Liver (tissue), 9 donors: Measurements from ENCODE around the gene SP1. TPM values are rescaled to one million over a fixed set of nuclear protein-coding genes. Genes with fewer than 3 reads are reported as not detected.

Source experiments
- DNase-seq: peaks from one replicate; pipeline ENCODE4 v3.0.0-alpha.2; 2017; ENCODE audit warnings: low spot score
- H3K27ac ChIP-seq, 2 donors: one replicate each; pipeline ENCODE4 v1.7.0; 2013; ENCODE audit warnings: inconsistent platforms in 2 of 2, low read length in 2 of 2, control low read depth in 1 of 2, low read depth in 1 of 2, mild to moderate bottlenecking in 1 of 2
- H3K27me3 ChIP-seq, 4 donors: one replicate each; pipeline versions ENCODE4 v1.6.1 to v1.7.0; 2013; ENCODE audit warnings: low read length in 3 of 4, inconsistent platforms in 1 of 4, mild to moderate bottlenecking in 1 of 4, moderate library complexity in 1 of 4; ENCODE audit not compliant: control insufficient read depth in 4 of 4, insufficient read depth in 4 of 4
- H3K36me3 ChIP-seq, 4 donors: one replicate each; pipeline versions ENCODE4 v1.6.1 to v1.7.0; 2013; ENCODE audit warnings: low read length in 3 of 4, mild to moderate bottlenecking in 3 of 4, low read depth in 1 of 4, moderate library complexity in 1 of 4; ENCODE audit not compliant: control insufficient read depth in 4 of 4, insufficient read depth in 3 of 4
- H3K4me1 ChIP-seq, 4 donors: one replicate each; pipeline versions ENCODE4 v1.6.1 to v1.7.0; 2013; ENCODE audit warnings: low read length in 3 of 4, mild to moderate bottlenecking in 3 of 4, moderate library complexity in 1 of 4; ENCODE audit not compliant: control insufficient read depth in 4 of 4, insufficient read depth in 4 of 4
- H3K4me3 ChIP-seq, 3 donors: one replicate each; pipeline versions ENCODE4 v1.6.1 to v1.7.0; 2013; ENCODE audit warnings: low read length in 3 of 3, control low read depth in 1 of 3, low read depth in 1 of 3, mild to moderate bottlenecking in 1 of 3
- H3K9ac ChIP-seq, 2 donors: one replicate each; pipeline ENCODE4 v1.7.0; 2013; ENCODE audit warnings: low read length in 2 of 2, mild to moderate bottlenecking in 2 of 2, moderate library complexity in 2 of 2, control low read depth in 1 of 2, low read depth in 1 of 2
- H3K9me3 ChIP-seq, 4 donors: one replicate each; pipeline versions ENCODE4 v1.6.1 to v1.7.0; 2013; ENCODE audit warnings: low read length in 3 of 4; ENCODE audit not compliant: control insufficient read depth in 4 of 4
- EGR1 ChIP-seq, 2 donors: IDR thresholded peaks; 2 replicates each; pipeline ENCODE4 v1.6.1; 2016 to 2018; ENCODE audit warnings: antibody characterized with exemption in 2 of 2, low read depth in 2 of 2
- FOXA1 ChIP-seq: IDR thresholded peaks from 2 replicates; pipeline ENCODE4 v1.6.1; 2016; ENCODE audit warnings: antibody characterized with exemption
- FOXA2 ChIP-seq: IDR thresholded peaks from 2 replicates; pipeline ENCODE4 v1.6.1; 2016; ENCODE audit warnings: antibody characterized with exemption
- HNF4A ChIP-seq, 2 donors: conservative IDR thresholded peaks; 2 replicates each; pipeline ENCODE4 v1.6.1; 2016; ENCODE audit warnings: antibody characterized with exemption in 2 of 2, mild to moderate bottlenecking in 2 of 2
- HNF4G ChIP-seq: IDR thresholded peaks from 2 replicates; pipeline ENCODE4 v1.6.1; 2016; ENCODE audit warnings: antibody characterized with exemption
- JUND ChIP-seq, 2 donors: IDR thresholded peaks; 2 replicates each; pipeline ENCODE4 v1.6.1; 2016; ENCODE audit warnings: antibody characterized with exemption in 2 of 2
- MAX ChIP-seq: IDR thresholded peaks from 2 replicates; pipeline ENCODE4 v1.6.1; 2016; ENCODE audit warnings: antibody characterized with exemption
- NR2F2 ChIP-seq: IDR thresholded peaks from 2 replicates; pipeline ENCODE4 v1.6.1; 2016; ENCODE audit warnings: antibody characterized with exemption
- RAD21 ChIP-seq, 2 donors: IDR thresholded peaks; 2 replicates each; pipeline ENCODE4 v1.6.1; 2016; ENCODE audit warnings: antibody characterized with exemption in 2 of 2, mild to moderate bottlenecking in 2 of 2
- REST ChIP-seq: IDR thresholded peaks from 2 replicates; pipeline ENCODE4 v1.6.1; 2016; ENCODE audit warnings: antibody characterized with exemption, mild to moderate bottlenecking
- RXRA ChIP-seq, 2 donors: IDR thresholded peaks; 2 replicates each; pipeline ENCODE4 v1.6.1; 2017 to 2018; ENCODE audit warnings: antibody characterized with exemption in 2 of 2, mild to moderate bottlenecking in 1 of 2
- TAF1 ChIP-seq: conservative IDR thresholded peaks from 2 replicates; pipeline ENCODE4 v1.6.1; 2016; ENCODE audit warnings: antibody characterized with exemption, mild to moderate bottlenecking
- YY1 ChIP-seq: IDR thresholded peaks from 2 replicates; pipeline ENCODE4 v1.6.1; 2016; ENCODE audit warnings: antibody characterized with exemption, mild to moderate bottlenecking
- ZBTB33 ChIP-seq: IDR thresholded peaks from 2 replicates; pipeline ENCODE4 v1.6.1; 2016; ENCODE audit warnings: antibody characterized with exemption
- WGBS: extraction: QIAGEN DNeasy Blood & Tissue Kit; methylation state at CpG from one replicate; pipeline ENCODE4 v1.1.7; 2013; 5-methylcytosine and 5-hydroxymethylcytosine counted together
- polyA plus RNA-seq, 2 donors: library from polyadenylated mRNA; stranded (reverse) in 1 of 2; unstranded in 1 of 2; fragments of 200-250 nt in 1 of 2; fragments of >200 nt in 1 of 2; fragmentation: Nextera tagmentation in 1 of 2; extraction: Ambion mirVana in 1 of 2; gene quantifications; one replicate each; pipeline versions ENCODE4 v1.2.1 to v1.2.3, GENCODE V29; 2013 to 2015
- total RNA-seq, 2 donors: library from RNA; depleted of rRNA; stranded (reverse); fragments of >200 nt; gene quantifications; one replicate each; pipeline ENCODE4 v1.2.3, GENCODE V29; 2014
- TF ChIP-seq, protein P1 (sequence below): fragments of 150-350 bp; IDR thresholded peaks from 2 replicates; pipeline ENCODE4 v1.5.1; 2017; ENCODE audit warnings: improper control_type of control experiment, low read depth, low read length; ENCODE audit not compliant: missing input control
- TF ChIP-seq, protein P2 (sequence below): IDR thresholded peaks from 2 replicates; pipeline ENCODE4 v1.6.1; 2016; ENCODE audit warnings: antibody characterized with exemption
- donor health status: healthy.
- donor health status: healthy.
- donor health status: healthy.
- donor health status: healthy.
- donor health status: healthy.

Gene SP1
- total and polyA plus RNA-seq, 4 donors = 3.8 to 36.5 (median 18.2) TPM

DNA sequence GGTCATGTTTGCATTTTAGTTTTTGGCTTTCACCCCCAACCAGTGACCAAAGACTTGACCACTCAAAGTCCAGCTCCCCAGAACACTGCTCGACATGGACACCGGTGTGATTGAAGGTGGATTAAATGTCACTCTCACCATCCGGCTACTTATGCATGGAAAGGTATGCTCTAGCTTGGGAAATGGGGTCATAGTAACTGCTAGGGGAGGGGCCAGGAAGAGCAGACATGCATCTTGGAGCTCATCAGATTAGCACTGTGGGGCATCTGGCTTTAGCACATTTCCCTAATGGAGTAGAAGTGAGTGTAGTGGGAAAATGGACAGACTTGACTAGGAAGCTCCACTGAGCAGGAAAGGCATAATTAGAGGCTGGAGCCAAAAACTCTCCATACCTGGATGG, 74.7 kb downstream of the SP1 start:
- TF ChIP-seq RXRA (IDR thresholded peaks at IDR 0.05) (no peak), RAD21 (IDR thresholded peaks at IDR 0.05) (no peak), ZBTB33 (no peak), JUND (IDR thresholded peaks at IDR 0.05) (no peak), HNF4G (no peak), REST (no peak), NR2F2 (no peak), FOXA1 (no peak)
- TF ChIP-seq, protein P1, sequence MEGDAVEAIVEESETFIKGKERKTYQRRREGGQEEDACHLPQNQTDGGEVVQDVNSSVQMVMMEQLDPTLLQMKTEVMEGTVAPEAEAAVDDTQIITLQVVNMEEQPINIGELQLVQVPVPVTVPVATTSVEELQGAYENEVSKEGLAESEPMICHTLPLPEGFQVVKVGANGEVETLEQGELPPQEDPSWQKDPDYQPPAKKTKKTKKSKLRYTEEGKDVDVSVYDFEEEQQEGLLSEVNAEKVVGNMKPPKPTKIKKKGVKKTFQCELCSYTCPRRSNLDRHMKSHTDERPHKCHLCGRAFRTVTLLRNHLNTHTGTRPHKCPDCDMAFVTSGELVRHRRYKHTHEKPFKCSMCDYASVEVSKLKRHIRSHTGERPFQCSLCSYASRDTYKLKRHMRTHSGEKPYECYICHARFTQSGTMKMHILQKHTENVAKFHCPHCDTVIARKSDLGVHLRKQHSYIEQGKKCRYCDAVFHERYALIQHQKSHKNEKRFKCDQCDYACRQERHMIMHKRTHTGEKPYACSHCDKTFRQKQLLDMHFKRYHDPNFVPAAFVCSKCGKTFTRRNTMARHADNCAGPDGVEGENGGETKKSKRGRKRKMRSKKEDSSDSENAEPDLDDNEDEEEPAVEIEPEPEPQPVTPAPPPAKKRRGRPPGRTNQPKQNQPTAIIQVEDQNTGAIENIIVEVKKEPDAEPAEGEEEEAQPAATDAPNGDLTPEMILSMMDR = no peak
- Histone ChIP-seq H3K4me3 (no peak overlapping the region), H3K36me3 (peaks cover 22 to 54% (median 51%) of the 10 kb centered on the region in 4 donors), H3K9me3 (no peaks in the 10 kb centered on the region), H3K27me3 (no peaks in the 10 kb centered on the region), H3K27ac (no peak overlapping the region), H3K4me1 (peaks cover 0 to 21% (median 18%) of the 10 kb centered on the region in 4 donors), H3K9ac (no peak overlapping the region)
- DNase-seq = no peak
- WGBS = 40% methylated on average over 3 of the region's 3 CpGs

DNA sequence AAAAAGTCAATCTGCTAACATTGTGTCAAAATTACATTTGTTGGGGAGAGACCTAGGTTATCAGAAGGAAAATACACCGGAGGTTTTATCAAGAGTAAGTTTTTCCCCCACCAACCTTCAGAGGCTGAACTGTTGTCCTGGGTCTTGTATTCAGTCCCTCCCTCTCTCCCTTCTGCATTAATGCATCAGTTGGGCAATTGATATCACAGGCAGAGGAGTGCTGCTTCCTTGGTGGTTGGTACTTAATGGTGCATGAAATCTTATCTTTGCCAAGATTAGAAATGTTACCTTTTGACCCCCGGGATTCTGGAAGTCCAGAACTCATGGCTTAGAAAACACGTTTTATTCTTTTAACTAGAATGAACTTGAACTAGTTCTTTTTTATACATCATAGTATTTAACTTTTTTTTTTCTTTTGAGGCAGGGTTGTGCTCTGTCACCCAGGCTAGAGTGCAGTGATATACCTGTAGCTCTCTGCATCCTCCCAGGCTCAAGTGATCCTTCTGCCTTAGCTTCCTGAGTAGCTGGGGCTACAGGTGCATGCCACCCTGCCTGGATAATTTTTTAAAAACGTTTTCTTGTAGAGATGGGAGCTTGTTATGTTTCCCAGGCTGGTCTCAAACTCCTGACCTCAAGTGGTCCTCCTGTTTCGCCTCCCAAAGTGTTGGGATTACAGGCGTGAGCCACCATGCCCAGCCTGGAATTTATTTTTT, 76.8 kb downstream of the SP1 start:
- no peak overlapping the region for H3K4me3 ChIP-seq
- no peaks in the 10 kb centered on the region for H3K9me3 ChIP-seq
- H3K27me3 ChIP-seq = no peaks in the 10 kb centered on the region
- no peak overlapping the region for H3K27ac ChIP-seq
- no peak for DNase-seq
- 77% methylated on average over 6 of the region's 6 CpGs for whole genome bisulfite sequencing
- no peak overlapping the region for H3K9ac ChIP-seq
- peaks cover 0 to 21% (median 20%) of the 10 kb centered on the region in 4 donors for H3K4me1 ChIP-seq
- H3K36me3 ChIP-seq = peaks cover 28 to 75% (median 72%) of the 10 kb centered on the region in 4 donors
- TF ChIP-seq ZBTB33 (no peak), MAX (no peak), RAD21 (IDR thresholded peaks at IDR 0.05) (no peak), RXRA (IDR thresholded peaks at IDR 0.05) (no peak), TAF1 (no peak), REST (no peak), HNF4A (conservative IDR thresholded peaks at IDR 0.05) (no peak), HNF4G (no peak), EGR1 (IDR thresholded peaks at IDR 0.05; ENCODE audit: low read depth in 2 of 2) (no peak), YY1 (no peak), FOXA2 (no peak), NR2F2 (no peak), JUND (IDR thresholded peaks at IDR 0.05) (no peak)
- TF ChIP-seq, protein P2, sequence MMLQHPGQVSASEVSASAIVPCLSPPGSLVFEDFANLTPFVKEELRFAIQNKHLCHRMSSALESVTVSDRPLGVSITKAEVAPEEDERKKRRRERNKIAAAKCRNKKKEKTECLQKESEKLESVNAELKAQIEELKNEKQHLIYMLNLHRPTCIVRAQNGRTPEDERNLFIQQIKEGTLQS = no peak
